K562 (cell line): ENCODE results near the gene TGFBR1. TPM values are rescaled to one million over a fixed set of nuclear protein-coding genes. Genes with fewer than 3 reads are reported as not detected.

Experiments used
- CEBPZ ChIP-seq: fragments of 150-350 bp; IDR thresholded peaks from 2 replicates; pipeline ENCODE4 v1.6.1; 2014; ENCODE audit warnings: low read depth, mild to moderate bottlenecking, low read length, borderline replicate concordance
- EGR1 ChIP-seq: fragments of 450-650 bp; conservative IDR thresholded peaks from 2 replicates; pipeline ENCODE4 v1.6.1; 2017; ENCODE audit warnings: mild to moderate bottlenecking
- ELF4 ChIP-seq: fragments of 450-650 bp; formaldehyde crosslinking; IDR thresholded peaks from 2 replicates; pipeline ENCODE4 v1.4.0; 2022; ENCODE audit warnings: missing genetic modification characterization
- EP400 ChIP-seq: fragments of 450-650 bp; IDR thresholded peaks from 2 replicates; pipeline ENCODE4 v1.6.1; 2017; ENCODE audit warnings: antibody characterized with exemption, mild to moderate bottlenecking, moderate library complexity
- HOXB6 ChIP-seq: fragments of 250-450 bp; sonication (Bioruptor Pico); IDR thresholded peaks from 2 replicates; pipeline ENCODE4 v1.5.1; 2022; ENCODE audit warnings: mild to moderate bottlenecking, borderline replicate concordance
- MIER1 ChIP-seq: fragments of 450-650 bp; IDR thresholded peaks from 2 replicates; pipeline ENCODE4 v1.6.1; 2016; ENCODE audit warnings: antibody characterized with exemption, mild to moderate bottlenecking, low read depth
- POLR3A ChIP-seq: IDR thresholded peaks from 2 replicates; pipeline ENCODE4 v1.6.1; 2011; ENCODE audit warnings: borderline replicate concordance, mild to moderate bottlenecking, moderate library complexity; ENCODE audit not compliant: insufficient read length, insufficient read depth; ENCODE audit errors: extremely low read depth
- TCF15 ChIP-seq: fragments of 250-450 bp; sonication (Bioruptor Pico); IDR thresholded peaks from 2 replicates; pipeline ENCODE4 v1.8.0; 2022; ENCODE audit warnings: moderate library complexity, mild to moderate bottlenecking, inconsistent platforms
- THAP7 ChIP-seq: fragments of 250-450 bp; sonication (Bioruptor Pico); IDR thresholded peaks from 2 replicates; pipeline ENCODE4 v1.5.0; 2021
- UBTF ChIP-seq, 2 experiments: IDR thresholded peaks; 2 replicates each; pipeline ENCODE4 v1.6.1; 2012; ENCODE audit warnings: improper control_type of control experiment in 2 of 2, low read depth in 2 of 2, low read length in 2 of 2, borderline replicate concordance in 1 of 2
- WHSC1 ChIP-seq: IDR thresholded peaks from one replicate; pipeline ENCODE4 v1.6.1; 2012; ENCODE audit warnings: low read length, control low read depth, inconsistent platforms
- YBX1 ChIP-seq: fragments of 450-650 bp; IDR thresholded peaks from 2 replicates; pipeline ENCODE4 v1.7.1; 2016; ENCODE audit warnings: mild to moderate bottlenecking
- ZBTB33 ChIP-seq: sonication (generic); formaldehyde crosslinking; IDR thresholded peaks from 2 replicates; pipeline ENCODE4 v1.8.1; 2023; ENCODE audit warnings: mild to moderate bottlenecking, missing genetic modification reagents
- ZBTB5 ChIP-seq: fragments of 450-650 bp; IDR thresholded peaks from 2 replicates; pipeline ENCODE4 v1.6.1; 2017; ENCODE audit warnings: antibody characterized with exemption
- ZKSCAN1 ChIP-seq: fragments of 150-350 bp; IDR thresholded peaks from 2 replicates; pipeline ENCODE4 v1.6.1; 2016; ENCODE audit warnings: low read depth, low read length
- polyA plus RNA-seq, 8 experiments: library from polyadenylated mRNA; depleted of rRNA in 4 of 8; stranded (reverse) in 5 of 8; unstranded in 3 of 8; fragments of >200 nt; fragmentation: Nextera tagmentation in 2 of 8; fragmentation: Illumina TruSeq in 1 of 8; extraction: Ambion mirVana in 2 of 8; extraction: Trizol in 1 of 8; gene quantifications; 2 replicates each; pipeline versions ENCODE4 v1.2.1 to v1.2.3, GENCODE V29; 2011 to 2014; ENCODE audit warnings: inconsistent platforms in 1 of 8, missing spikeins in 1 of 8
- total RNA-seq, 7 experiments: library from RNA; depleted of rRNA in 6 of 7; stranded (reverse); fragments of >200 nt in 6 of 7; fragmentation: Illumina TruSeq in 2 of 7; extraction: Trizol in 2 of 7; gene quantifications; 2 replicates each; pipeline versions ENCODE4 v1.2.1 to v1.2.3, GENCODE V29; 2011 to 2021; ENCODE audit warnings: low replicate concordance in 1 of 7

The TGFBR1 gene
- total and polyA plus RNA-seq, 9 of the 15 experiments (the other 6 are each of a cell fraction or from before 2014, with no cell fraction given), result 15.5 to 62.4 (median 42.7) TPM

- TF ChIP-seq TCF15 (no peak), YBX1 (no peak), POLR3A (no peak), ZKSCAN1 (no peak), ELF4 (CRISPR knock-in tag) (no peak; the same call in 1 of the 2 replicates), EP400 (peak; percentile 18; the same call in 1 of the 2 replicates), UBTF (IDR thresholded peaks at IDR 0.05; ENCODE audit: borderline replicate concordance in 1 of 2, low read depth in 2 of 2, low read length in 2 of 2) (peak in 1 of 2 experiments; percentile 70; a peak in 1 of 4 replicates), ZBTB5 (no peak), THAP7 (CRISPR knock-in tag) (peak; percentile 49; the same call in 1 of the 2 replicates), WHSC1 (no peak), CEBPZ (no peak), MIER1 (no peak), EGR1 (no peak), ZBTB33 (CRISPR knock-in tag) (peak; percentile 73; the same call in 1 of the 2 replicates), HOXB6 (CRISPR knock-in tag) (no peak)
These were observed 47.0 kb upstream of the TGFBR1 start (continued) for GRCh38 chr9:99057665-99058625.
